DND-41 (cell line): ENCODE data around the gene CCDC183.

Experiments
- ATAC-seq: fragments of 200-7000 bp; cut with Tn5 transposase; 3 replicates; pipeline ENCODE4 v1.9.1; 2021; ENCODE audit warnings: low read depth; ENCODE audit not compliant: insufficient read depth
- DNase-seq: peaks from one replicate; pipeline ENCODE4 v3.0.0-alpha.2; 2020
- H2AFZ ChIP-seq: 2 replicates; pipeline ENCODE4 v1.6.0; 2012; ENCODE audit warnings: low read depth, low read length
- H3K27ac ChIP-seq: 2 replicates; pipeline ENCODE4 v1.5.1; 2012; ENCODE audit warnings: low read length, inconsistent platforms
- H3K27me3 ChIP-seq: fragments of 200-600 bp; sonication (generic); 2 replicates; pipeline ENCODE4 v1.6.0; 2012; ENCODE audit warnings: low read length, mild to moderate bottlenecking, inconsistent platforms; ENCODE audit not compliant: insufficient read depth, poor library complexity
- H3K36me3 ChIP-seq: 2 replicates; pipeline ENCODE4 v1.5.1; 2012; ENCODE audit warnings: low read length, inconsistent platforms; ENCODE audit not compliant: insufficient read depth
- H3K4me1 ChIP-seq: 2 replicates; pipeline ENCODE4 v1.5.1; 2012; ENCODE audit warnings: mild to moderate bottlenecking, low read length; ENCODE audit not compliant: insufficient read depth
- H3K4me2 ChIP-seq: 2 replicates; pipeline ENCODE4 v1.6.0; 2012; ENCODE audit warnings: mild to moderate bottlenecking, moderate library complexity, low read length, inconsistent platforms; ENCODE audit not compliant: insufficient read depth
- H3K4me3 ChIP-seq, 2 experiments: fragments of 200-600 bp in 1 of 2; shearing (Covaris generic) in 1 of 2; 2 replicates each; pipeline ENCODE4 v1.5.1; 2012 to 2016; ENCODE audit warnings: inconsistent platforms in 2 of 2, low read length in 2 of 2, mild to moderate bottlenecking in 2 of 2, low read depth in 1 of 2, moderate library complexity in 1 of 2
- H3K79me2 ChIP-seq: 2 replicates; pipeline ENCODE4 v1.6.0; 2012; ENCODE audit warnings: low read length, inconsistent platforms; ENCODE audit not compliant: insufficient read depth
- H3K9ac ChIP-seq: 2 replicates; pipeline ENCODE4 v1.6.0; 2012; ENCODE audit warnings: low read depth, mild to moderate bottlenecking, inconsistent platforms, low read length, moderate library complexity
- H3K9me3 ChIP-seq: 2 replicates; pipeline ENCODE4 v1.5.1; 2012; ENCODE audit warnings: low read length, moderate library complexity, mild to moderate bottlenecking, inconsistent platforms; ENCODE audit not compliant: insufficient read depth, severe bottlenecking
- H4K20me1 ChIP-seq: 2 replicates; pipeline ENCODE4 v1.6.0; 2012; ENCODE audit warnings: low read length; ENCODE audit not compliant: insufficient read depth
- EZH2 ChIP-seq: IDR thresholded peaks from 3 replicates; pipeline ENCODE4 v1.6.1; 2012; ENCODE audit warnings: borderline replicate concordance, low read depth, mild to moderate bottlenecking, moderate library complexity, low read length, inconsistent platforms; ENCODE audit not compliant: severe bottlenecking
- TF ChIP-seq, protein P1 (sequence below): IDR thresholded peaks from 2 replicates; pipeline ENCODE4 v1.5.1; 2012; ENCODE audit warnings: borderline replicate concordance, low read length, moderate library complexity, mild to moderate bottlenecking; ENCODE audit not compliant: poor library complexity, severe bottlenecking; ENCODE audit errors: extremely low read depth

The CCDC183 gene

GRCh38 chr9:136850866-136851775, 55.0 kb downstream of the CCDC183 start:
- Histone ChIP-seq H3K4me1 (peaks cover 18% of the 10 kb centered on the region), H3K4me2 (no peak overlapping the region), H3K36me3 (peaks cover 23% of the 10 kb centered on the region), H3K27ac (no peak overlapping the region), H3K9ac (no peak overlapping the region), H3K4me3 (no peak overlapping the region), H3K27me3 (no peaks in the 10 kb centered on the region), H3K9me3 (no peaks in the 10 kb centered on the region), H2AFZ (no peak overlapping the region), H4K20me1 (peaks cover 15% of the 10 kb centered on the region), H3K79me2 (peaks cover 6% of the 10 kb centered on the region)
- ATAC-seq (no peak), DNase-seq (no peak)
- TF ChIP-seq, protein P1, sequence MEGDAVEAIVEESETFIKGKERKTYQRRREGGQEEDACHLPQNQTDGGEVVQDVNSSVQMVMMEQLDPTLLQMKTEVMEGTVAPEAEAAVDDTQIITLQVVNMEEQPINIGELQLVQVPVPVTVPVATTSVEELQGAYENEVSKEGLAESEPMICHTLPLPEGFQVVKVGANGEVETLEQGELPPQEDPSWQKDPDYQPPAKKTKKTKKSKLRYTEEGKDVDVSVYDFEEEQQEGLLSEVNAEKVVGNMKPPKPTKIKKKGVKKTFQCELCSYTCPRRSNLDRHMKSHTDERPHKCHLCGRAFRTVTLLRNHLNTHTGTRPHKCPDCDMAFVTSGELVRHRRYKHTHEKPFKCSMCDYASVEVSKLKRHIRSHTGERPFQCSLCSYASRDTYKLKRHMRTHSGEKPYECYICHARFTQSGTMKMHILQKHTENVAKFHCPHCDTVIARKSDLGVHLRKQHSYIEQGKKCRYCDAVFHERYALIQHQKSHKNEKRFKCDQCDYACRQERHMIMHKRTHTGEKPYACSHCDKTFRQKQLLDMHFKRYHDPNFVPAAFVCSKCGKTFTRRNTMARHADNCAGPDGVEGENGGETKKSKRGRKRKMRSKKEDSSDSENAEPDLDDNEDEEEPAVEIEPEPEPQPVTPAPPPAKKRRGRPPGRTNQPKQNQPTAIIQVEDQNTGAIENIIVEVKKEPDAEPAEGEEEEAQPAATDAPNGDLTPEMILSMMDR, result no peak
- TF ChIP-seq EZH2, result no peak

- TF ChIP-seq EZH2, result no peak
- TF ChIP-seq, protein P1, result no peak
- Histone ChIP-seq H3K79me2 (peaks cover 6% of the 10 kb centered on the region), H3K4me2 (no peak within 1 kb of the TSS), H3K27me3 (no peaks in the 10 kb centered on the region), H3K9me3 (no peaks in the 10 kb centered on the region), H3K27ac (no peak within 1 kb of the TSS), H3K36me3 (peaks cover 23% of the 10 kb centered on the region), H3K4me1 (peaks cover 18% of the 10 kb centered on the region), H3K4me3 (no peak within 1 kb of the TSS), H2AFZ (no peak within 1 kb of the TSS), H4K20me1 (peaks cover 15% of the 10 kb centered on the region), H3K9ac (no peak within 1 kb of the TSS)
- ATAC-seq, result no peak
- no peak for DNase-seq
Observed at GRCh38 chr9:136851941-136852663, 56.0 kb downstream of the CCDC183 start, which contains the start of gene MAMDC4. MAMDC4 (plus strand) TSS chr9:136852346; CDS start chr9:136852417, 71 bp downstream.

DNA sequence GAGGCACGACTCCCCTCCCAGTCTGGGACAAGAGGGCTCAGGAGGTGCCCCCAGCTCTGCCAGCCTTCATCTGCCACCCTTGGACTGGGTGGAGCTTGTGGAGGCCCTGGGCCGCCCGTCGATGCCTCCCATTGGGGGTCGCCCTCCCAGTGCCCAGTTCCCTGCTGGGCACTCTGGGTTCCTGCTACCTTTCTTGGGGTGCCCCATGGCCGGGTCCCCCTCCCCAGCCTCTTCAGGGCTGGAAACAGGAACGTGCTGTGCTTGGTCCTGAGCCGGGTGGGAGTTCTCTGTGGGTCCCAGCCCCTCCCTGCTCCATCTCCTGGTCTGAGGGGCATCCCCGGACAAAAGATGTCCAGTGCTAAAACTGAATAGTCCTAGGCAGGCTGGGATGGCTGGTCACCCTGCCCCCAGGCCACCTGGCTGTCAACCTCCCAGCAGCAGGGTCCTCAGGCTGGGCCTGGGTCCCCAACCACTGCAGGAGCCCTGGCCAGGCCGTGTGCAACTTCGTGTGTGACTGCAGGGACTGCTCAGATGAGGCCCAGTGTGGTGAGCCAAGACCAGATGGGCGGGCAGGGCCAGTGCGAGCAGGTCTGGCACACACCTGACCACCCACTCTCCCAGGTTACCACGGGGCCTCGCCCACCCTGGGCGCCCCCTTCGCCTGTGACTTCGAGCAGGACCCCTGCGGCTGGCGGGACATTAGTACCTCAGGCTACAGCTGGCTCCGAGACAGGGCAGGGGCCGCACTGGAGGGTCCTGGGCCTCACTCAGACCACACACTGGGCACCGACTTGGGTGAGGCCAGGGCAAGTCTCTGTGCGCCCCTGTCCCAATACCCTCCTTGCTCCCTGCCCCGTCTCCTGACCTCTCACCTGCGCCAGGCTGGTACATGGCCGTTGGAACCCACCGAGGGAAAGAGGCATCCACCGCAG, 56.8 kb downstream of the CCDC183 start:
- no peak for ATAC-seq
- no peak overlapping the region for H3K9ac ChIP-seq

More for the DNA sequence above, 56.8 kb downstream of the CCDC183 start:
- Histone ChIP-seq H3K79me2 (peaks cover 3% of the 10 kb centered on the region), H3K27me3 (no peaks in the 10 kb centered on the region), H3K4me2 (no peak overlapping the region), H3K4me1 (peaks cover 12% of the 10 kb centered on the region), H4K20me1 (peaks cover 15% of the 10 kb centered on the region), H3K4me3 (no peak overlapping the region), H3K36me3 (peaks cover 23% of the 10 kb centered on the region), H2AFZ (no peak overlapping the region), H3K27ac (no peak overlapping the region), H3K9me3 (no peaks in the 10 kb centered on the region)
- DNase-seq, result no peak
- TF ChIP-seq EZH2, result no peak
- TF ChIP-seq, protein P1, result no peak
